Measurements from ENCODE around the gene FAM217A.

The FAM217A gene

GRCh38 chr6:4021133-4021853 is 57.6 kb downstream of the FAM217A start:
- peak; percentile 93 to 96 for DNase-seq

DNA sequence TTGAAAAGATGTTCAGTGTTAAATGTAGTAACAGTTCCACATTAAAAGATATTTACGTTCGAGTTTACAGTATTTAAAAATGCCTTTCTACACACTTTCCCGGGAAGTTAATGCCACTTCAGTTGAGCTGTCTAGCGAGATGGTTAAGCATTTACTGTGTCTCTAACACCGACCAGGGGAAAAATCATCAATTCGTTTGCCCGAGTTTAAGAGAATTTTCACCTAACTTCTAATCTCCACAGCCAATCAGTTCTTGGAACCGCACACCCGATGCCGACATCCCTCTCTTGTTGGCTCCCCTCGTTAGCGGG is 58.2 kb downstream of the FAM217A start:
- no peak for DNase-seq

GRCh38 chr6:4018924-4019236 is 60.1 kb downstream of the FAM217A start:
- no peak for DNase-seq
